ENCODE measurements around the gene EGFR. TPM values are rescaled to one million over a fixed set of nuclear protein-coding genes. Genes with fewer than 3 reads are reported as not detected.

The EGFR gene
- total RNA-seq, 2 donors from 2014 or later, result 21.1 to 22.5 TPM

DNA sequence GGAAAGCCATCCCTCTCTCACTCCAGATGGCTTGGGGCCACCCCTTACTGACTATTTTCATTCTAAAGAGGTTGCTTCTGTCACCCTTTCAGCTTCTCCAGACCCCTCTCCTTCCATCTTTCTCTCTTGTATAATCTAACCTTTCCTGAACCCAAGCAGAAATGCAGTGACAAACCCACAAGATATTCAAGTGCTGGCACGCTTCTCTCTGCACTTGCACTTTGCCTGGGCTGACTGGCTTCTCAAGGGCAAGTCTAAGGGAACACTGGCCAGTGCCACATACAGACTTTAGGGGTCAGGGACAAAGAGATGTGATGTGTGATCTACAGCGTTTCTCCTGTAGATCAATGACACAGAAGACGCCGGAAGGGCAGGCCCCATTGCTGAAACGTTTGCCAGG is 195.9 kb downstream of the EGFR start:
- TF ChIP-seq, protein P1, sequence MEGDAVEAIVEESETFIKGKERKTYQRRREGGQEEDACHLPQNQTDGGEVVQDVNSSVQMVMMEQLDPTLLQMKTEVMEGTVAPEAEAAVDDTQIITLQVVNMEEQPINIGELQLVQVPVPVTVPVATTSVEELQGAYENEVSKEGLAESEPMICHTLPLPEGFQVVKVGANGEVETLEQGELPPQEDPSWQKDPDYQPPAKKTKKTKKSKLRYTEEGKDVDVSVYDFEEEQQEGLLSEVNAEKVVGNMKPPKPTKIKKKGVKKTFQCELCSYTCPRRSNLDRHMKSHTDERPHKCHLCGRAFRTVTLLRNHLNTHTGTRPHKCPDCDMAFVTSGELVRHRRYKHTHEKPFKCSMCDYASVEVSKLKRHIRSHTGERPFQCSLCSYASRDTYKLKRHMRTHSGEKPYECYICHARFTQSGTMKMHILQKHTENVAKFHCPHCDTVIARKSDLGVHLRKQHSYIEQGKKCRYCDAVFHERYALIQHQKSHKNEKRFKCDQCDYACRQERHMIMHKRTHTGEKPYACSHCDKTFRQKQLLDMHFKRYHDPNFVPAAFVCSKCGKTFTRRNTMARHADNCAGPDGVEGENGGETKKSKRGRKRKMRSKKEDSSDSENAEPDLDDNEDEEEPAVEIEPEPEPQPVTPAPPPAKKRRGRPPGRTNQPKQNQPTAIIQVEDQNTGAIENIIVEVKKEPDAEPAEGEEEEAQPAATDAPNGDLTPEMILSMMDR (IDR thresholded peaks at IDR 0.05), result no peak
- Histone ChIP-seq H3K9me3 (no peaks in the 10 kb centered on the region), H3K36me3 (no peaks in the 10 kb centered on the region), H3K27ac (no peak overlapping the region), H3K4me1 (no peaks in the 10 kb centered on the region), H3K27me3 (no peaks in the 10 kb centered on the region), H3K4me3 (no peak overlapping the region)
- DNase-seq (ENCODE audit: low spot score), result no peak

- Histone ChIP-seq H3K9me3 (peaks cover 0 to 4% of the 10 kb centered on the region in 2 donors), H3K27ac (no peak overlapping the region), H3K4me3 (no peak overlapping the region), H3K4me1 (no peaks in the 10 kb centered on the region), H3K36me3 (no peaks in the 10 kb centered on the region), H3K27me3 (no peaks in the 10 kb centered on the region)
- TF ChIP-seq, protein P1 (IDR thresholded peaks at IDR 0.05), result no peak
- no peak for DNase-seq (ENCODE audit: low spot score)
Observed at GRCh38 chr7:55223023-55223422, 204.2 kb downstream of the EGFR start.

- no peak for DNase-seq (ENCODE audit: low spot score)
- no peaks in the 10 kb centered on the region for H3K36me3 ChIP-seq
- H3K27me3 ChIP-seq, result no peaks in the 10 kb centered on the region
- no peak overlapping the region for H3K27ac ChIP-seq
- TF ChIP-seq, protein P1 (IDR thresholded peaks at IDR 0.05), result no peak
- H3K9me3 ChIP-seq, result peaks cover 0 to 4% of the 10 kb centered on the region in 2 donors
- H3K4me1 ChIP-seq, result no peaks in the 10 kb centered on the region
- no peak overlapping the region for H3K4me3 ChIP-seq
Observed at GRCh38 chr7:55224111-55224510, 205.3 kb downstream of the EGFR start.

- Histone ChIP-seq H3K27ac (no peak overlapping the region), H3K4me3 (no peak overlapping the region), H3K9me3 (peaks cover 0 to 4% of the 10 kb centered on the region in 2 donors), H3K27me3 (no peaks in the 10 kb centered on the region), H3K4me1 (no peaks in the 10 kb centered on the region), H3K36me3 (no peaks in the 10 kb centered on the region)
- no peak for DNase-seq (ENCODE audit: low spot score)
- TF ChIP-seq, protein P1 (IDR thresholded peaks at IDR 0.05), result no peak
Observed at GRCh38 chr7:55224810-55225209, 206.0 kb downstream of the EGFR start.

DNA sequence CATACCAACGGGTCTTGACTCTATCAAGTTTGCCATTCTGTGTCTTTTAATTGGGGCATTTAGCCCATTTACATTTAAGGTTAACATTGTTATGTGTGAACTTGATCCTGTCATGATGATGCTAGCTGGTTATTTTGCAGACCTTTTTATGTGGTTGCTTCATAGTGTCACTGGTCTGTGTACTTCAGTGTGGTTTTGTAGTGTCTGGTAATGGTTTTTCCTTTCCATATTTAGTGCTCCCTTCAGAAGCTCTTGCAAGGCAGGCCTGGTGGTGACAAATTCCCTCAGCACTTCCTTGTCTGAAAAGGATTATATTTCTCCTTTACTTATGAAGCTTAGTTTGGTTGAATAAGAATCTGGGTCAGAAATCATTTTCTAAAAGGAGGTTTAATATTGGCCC is 211.2 kb downstream of the EGFR start:
- no peaks in the 10 kb centered on the region for H3K36me3 ChIP-seq
- H3K4me1 ChIP-seq, result no peaks in the 10 kb centered on the region
- no peak overlapping the region for H3K4me3 ChIP-seq
- no peaks in the 10 kb centered on the region for H3K27me3 ChIP-seq
- peaks cover 0 to 4% of the 10 kb centered on the region in 2 donors for H3K9me3 ChIP-seq
- TF ChIP-seq, protein P1 (IDR thresholded peaks at IDR 0.05), result no peak
- no peak for DNase-seq (ENCODE audit: low spot score)
- no peak overlapping the region for H3K27ac ChIP-seq

DNA sequence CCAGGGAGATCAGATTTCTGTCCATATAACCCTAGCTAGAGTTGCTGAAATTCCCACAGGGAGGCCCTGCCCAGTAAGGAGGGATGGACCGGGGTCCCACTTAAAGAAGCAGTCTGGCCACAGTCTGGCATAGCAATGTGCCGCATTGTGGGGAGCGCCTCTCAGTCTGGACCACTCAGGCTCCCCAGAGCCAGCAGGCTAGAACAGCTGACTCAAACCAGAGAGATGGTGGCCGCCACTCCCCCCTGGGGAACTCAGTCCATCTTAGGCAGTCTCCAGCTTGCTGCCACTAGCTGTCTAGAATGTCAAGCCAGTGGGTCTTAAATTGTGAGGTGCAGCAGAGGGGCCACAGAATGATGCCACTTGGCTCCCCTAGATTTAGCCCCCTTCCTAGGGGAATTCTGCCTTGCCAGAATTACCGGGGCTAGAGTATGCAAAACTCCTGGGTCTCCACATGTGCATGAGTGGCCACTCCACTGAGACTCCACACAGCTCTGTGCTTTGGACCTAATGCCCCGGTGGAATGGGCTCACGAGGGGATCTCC is 213.0 kb downstream of the EGFR start:
- H3K4me3 ChIP-seq, result no peak overlapping the region
- H3K27me3 ChIP-seq, result no peaks in the 10 kb centered on the region
- H3K36me3 ChIP-seq, result no peaks in the 10 kb centered on the region
- H3K27ac ChIP-seq, result no peak overlapping the region
- no peak for DNase-seq (ENCODE audit: low spot score)
- TF ChIP-seq, protein P1 (IDR thresholded peaks at IDR 0.05), result no peak
- peaks cover 0 to 4% of the 10 kb centered on the region in 2 donors for H3K9me3 ChIP-seq
- H3K4me1 ChIP-seq, result no peaks in the 10 kb centered on the region
